ENCODE results near the gene MBP.
A peak's percentile ranks its signal among the peaks of the same experiment; 100 is the strongest.

Gene MBP

DNA sequence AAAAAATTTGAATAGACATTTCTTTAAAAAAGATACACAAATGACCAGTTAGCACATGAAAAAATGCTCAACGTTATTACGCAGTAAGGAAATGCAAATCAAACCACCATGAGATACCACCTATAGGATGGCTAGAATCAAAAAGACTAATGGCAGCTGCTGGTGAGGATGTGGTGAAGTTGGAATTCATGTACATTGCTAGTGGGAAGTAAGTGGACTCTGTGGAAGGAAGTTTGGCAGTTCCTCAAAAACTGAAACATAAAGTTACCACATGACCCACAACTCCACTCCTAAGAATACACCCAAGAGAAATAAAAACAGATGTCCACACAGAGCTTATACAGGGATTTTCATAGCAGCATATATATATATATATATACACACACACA is 51.2 kb downstream of the MBP start:
- DNase-seq: no peak

GRCh38 chr18:77079954-77080682 is 52.5 kb downstream of the MBP start:
- peak; percentile 54 for DNase-seq

GRCh38 chr18:77079088-77079487 is 53.5 kb downstream of the MBP start:
- DNase-seq: peak; percentile 48

DNA sequence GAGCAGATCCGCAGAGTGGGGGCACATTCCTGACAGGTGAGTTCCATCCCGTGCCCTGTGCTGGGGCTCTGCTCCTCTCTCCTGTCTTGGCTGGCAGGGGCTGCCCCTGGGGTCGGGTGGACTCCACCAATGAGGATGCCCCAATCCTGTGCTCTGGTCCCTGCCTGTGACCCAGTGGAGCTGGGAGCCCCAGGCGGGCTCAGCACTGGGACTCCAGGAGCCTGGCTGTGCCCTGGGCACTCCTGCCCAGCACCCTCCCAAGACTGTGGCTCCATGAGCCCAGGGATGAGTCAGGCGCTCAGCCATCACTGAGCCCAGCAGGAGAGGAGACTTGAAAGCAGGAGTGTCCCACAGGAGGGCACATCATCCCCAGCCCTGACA is 53.9 kb downstream of the MBP start:
- peak; percentile 47 for DNase-seq

DNA sequence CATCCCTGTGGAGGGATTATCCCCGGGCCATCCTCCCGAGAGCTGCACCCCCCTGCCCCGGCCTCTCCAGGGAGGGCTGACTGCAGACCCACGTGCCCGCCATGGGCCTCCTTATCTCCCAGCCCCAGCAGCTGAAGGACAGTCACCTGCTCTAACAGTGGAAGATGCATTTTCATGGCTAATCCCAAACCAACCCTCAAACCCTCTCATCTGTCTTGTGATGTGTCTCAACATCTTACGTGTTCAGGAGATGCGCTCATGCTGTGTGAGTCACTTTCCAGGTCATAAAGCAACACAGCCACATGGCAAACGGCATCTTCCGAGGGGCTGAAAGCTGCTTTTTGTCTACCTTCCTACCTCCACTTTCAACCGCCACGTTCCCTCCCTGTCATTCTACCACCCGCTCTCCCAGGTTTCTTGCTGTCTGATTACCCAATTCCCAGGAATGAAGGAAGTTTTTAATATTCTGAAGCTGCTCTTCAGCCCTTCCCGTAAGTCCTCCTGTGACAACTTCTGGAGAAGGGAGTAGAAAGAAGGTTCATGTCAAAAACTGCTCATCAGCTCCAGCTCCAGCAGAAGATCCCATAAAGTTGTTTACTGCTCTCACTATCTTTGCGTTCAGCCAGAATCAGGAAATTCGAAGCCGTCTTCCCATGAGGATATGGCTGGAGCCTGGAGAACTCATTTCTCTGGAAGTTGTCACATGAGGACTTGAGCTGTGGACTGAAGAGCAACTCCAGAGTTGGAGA is 54.5 kb downstream of the MBP start:
- DNase-seq: peak; percentile 51

DNA sequence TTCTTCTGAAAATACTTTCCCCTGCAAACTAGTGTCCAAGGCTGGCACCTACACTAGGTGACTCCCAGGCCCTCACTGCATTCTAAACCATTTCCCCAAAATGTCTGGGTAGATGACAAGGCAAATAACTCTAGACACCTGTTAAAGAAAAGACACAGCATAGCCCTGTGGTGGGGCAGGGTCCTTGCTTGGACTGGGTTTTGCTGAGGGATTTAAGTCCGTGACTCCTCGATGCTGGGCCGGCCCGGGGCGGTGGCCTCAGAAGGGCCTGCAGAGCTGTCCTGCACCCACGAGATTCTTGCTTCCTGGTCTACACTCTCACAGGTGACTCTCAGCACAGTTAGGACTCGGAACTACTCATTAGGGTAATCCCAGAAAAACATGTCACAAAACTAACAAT is 55.2 kb downstream of the MBP start:
- DNase-seq: peak; percentile 23

DNA sequence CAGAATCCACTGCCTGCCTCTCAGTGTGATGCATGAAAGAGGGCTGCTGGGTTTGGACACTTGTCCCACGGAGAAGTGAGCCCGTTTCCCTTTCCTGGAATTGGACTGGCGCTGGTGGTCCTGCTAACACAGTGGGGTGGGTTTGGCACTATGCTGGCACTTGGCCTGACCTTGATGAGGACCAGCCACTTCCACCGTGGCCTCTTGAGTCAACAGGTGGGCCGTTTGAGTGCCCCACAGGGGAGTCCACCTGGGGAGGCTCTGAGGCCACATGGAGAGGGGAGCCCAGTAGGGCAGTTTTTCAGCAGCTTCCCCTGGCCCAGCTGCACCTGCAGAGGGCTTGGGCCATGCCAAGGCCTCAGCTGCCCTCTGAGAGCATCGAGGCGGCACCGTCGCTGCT is 56.5 kb downstream of the MBP start:
- DNase-seq: peak; percentile 43

- peak; percentile 20 for DNase-seq
Measured at GRCh38 chr18:77074431-77074830, 58.2 kb downstream of the MBP start.

DNA sequence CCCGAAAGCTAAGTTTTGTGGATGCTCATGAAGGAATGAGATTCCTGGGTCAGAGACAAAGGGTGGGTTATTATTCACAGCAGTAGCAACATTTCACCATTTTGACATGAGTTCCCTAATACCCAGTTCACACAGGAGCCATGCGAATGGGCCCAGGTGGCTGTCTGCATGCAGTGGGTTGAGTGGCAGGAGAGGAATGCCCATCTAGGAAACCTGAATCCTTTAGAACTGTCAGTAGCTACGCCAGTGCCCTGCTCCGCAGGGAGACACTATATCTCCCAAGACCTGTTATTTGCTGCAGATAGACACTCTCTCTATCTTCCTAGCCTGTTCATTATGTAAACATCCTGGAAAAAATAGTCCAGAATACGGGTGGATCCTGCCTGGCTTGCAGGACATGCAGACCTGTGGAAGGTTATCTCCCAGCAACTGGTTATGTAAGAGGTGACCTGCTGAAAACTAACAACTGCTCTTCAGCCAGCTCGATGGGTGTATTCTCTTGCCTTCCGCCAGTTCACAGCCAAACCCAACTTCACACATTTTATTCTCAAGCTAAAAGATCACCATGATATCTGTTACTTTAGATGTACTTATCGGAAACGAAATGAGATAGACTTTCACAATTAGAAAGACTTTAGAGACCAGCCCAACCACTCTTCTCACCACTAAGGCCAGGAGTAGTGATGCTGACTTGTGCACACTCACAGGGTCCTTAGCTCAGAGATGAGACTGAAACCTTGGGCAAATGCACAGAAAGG is 59.1 kb downstream of the MBP start:
- DNase-seq: peak; percentile 42

GRCh38 chr18:77072566-77072965 is 60.0 kb downstream of the MBP start:
- DNase-seq: peak; percentile 36

- DNase-seq: peak; percentile 57
Measured at GRCh38 chr18:77071711-77072292, 60.8 kb downstream of the MBP start.

DNA sequence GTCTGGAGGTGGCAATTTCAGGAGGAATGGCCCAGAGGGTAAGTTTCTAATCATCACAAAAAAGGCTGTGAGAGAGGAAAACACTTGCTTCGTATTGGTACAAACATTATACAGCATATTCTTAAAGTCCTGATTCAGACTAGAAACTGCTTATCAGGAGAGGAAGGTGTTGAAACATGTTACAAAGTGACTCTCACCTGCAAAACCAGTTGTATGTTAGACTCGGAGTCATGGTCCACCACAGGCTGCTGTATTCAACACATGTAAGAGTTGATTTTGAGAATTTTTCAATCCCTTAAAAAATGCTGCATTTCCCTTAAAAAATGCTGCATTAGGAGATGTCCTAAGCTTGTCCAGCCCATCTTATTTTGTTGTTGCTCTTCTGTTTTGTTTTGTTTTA is 61.5 kb downstream of the MBP start:
- peak; percentile 37 for DNase-seq

DNA sequence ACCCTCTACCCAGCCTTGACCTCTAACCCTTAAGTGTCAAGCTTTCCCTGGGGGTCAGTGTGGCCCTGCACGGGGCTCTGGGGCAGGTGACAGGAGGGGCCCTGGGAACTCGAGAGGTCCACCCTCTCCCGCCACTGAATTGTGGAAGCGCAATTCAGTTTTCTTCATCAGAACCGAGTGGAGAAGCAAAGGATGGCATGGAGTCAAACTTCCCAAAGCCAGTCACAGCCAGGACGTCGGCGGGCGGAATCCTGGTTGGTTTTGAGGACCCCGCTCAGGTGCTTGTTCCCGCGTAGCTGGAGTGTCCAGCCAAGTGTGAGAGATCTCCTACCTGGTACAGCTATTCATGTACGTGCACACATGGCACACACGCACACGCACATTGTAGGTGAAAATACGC is 62.0 kb downstream of the MBP start:
- peak; percentile 46 for DNase-seq

- DNase-seq: peak; percentile 53
Measured at GRCh38 chr18:77069931-77070330, 62.7 kb downstream of the MBP start.

- peak; percentile 46 for DNase-seq
Measured at GRCh38 chr18:77069482-77069881, 63.1 kb downstream of the MBP start.

- peak; percentile 56 for DNase-seq
Measured at GRCh38 chr18:77068321-77069312, 64.0 kb downstream of the MBP start.

- peak; percentile 82 for DNase-seq
Measured at GRCh38 chr18:77067291-77068061, 65.1 kb downstream of the MBP start.

GRCh38 chr18:77066689-77067088 is 65.9 kb downstream of the MBP start:
- DNase-seq: peak; percentile 51

GRCh38 chr18:77066101-77066500 is 66.5 kb downstream of the MBP start:
- DNase-seq: no peak

DNA sequence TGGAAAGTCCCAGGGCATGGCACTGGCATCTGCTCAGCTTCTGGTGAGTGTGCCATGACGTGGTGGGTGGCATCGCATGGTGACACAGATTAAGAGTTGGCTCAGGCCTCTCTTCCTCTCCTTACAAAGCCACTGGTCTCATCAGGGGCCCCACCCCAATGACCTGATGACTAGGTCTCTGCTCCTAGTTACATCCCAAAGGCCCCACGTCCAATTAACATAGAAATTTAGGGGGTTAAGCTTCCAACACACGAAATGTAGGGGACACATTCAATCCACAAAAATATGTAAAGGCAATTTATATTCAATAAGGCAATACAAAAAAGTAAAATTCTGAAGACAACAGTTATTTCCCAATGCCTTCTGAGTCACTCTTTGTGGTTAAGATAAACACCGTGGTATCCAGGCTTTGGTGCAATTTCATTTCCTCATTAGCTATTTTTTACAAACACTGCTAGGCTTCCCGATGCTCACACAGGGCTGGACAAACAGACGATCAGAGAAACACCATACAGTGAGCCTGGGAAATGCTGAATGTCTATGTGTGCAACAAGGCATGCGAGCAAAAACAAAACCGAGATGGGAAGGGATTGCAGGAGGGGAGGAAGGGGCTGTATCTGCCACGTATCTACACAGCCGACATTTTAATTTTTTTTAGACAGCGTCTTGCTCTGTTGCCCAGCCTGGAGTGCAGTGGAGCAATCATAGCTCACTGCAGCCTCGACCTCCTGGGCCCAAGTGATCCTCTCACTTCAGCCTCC is 67.2 kb downstream of the MBP start:
- DNase-seq: peak; percentile 70

Measured in activated CD8-positive, alpha-beta memory T cell treated with anti-CD3 and anti-CD28 coated beads, Interleukin-2, amount 50 U/mL, for 48 hours (primary cell).